Suprapubic skin (tissue), 3 donors: ENCODE data around the gene CEACAM21.

Experiments used
- CTCF ChIP-seq, 2 donors: fragments of 200-600 bp in 1 of 2; fragments of 450-650 bp in 1 of 2; sonication (generic) in 1 of 2; IDR thresholded peaks; one replicate each; pipeline ENCODE4 v1.5.1; 2016 to 2019; ENCODE audit warnings: antibody characterized with exemption in 2 of 2, mild to moderate bottlenecking in 1 of 2, moderate library complexity in 1 of 2
- POLR2A ChIP-seq, 2 donors: fragments of 450-650 bp; IDR thresholded peaks; one replicate each; pipeline ENCODE4 v1.6.1; 2017; ENCODE audit warnings: antibody characterized with exemption in 2 of 2, mild to moderate bottlenecking in 2 of 2, moderate library complexity in 2 of 2

- TF ChIP-seq CTCF (IDR thresholded peaks at IDR 0.05) (no peak), POLR2A (IDR thresholded peaks at IDR 0.05) (no peak)
Observed at GRCh38 chr19:41551711-41552110, 24.3 kb upstream of the CEACAM21 start.
